GM19463 (cell line): Measurements from ENCODE around the gene R3HCC1L.

ENCODE experiments used
- ATAC-seq: cut with Tn5 transposase; IDR thresholded peaks from one replicate; pipeline ENCODE4 v1.9.1; 2021; ENCODE audit warnings: mild to moderate bottlenecking, moderate library complexity; ENCODE audit not compliant: unreplicated experiment

Gene R3HCC1L

GRCh38 chr10:98270786-98271185 lies 136.3 kb downstream of the R3HCC1L start:
- ATAC-seq = no peak

DNA sequence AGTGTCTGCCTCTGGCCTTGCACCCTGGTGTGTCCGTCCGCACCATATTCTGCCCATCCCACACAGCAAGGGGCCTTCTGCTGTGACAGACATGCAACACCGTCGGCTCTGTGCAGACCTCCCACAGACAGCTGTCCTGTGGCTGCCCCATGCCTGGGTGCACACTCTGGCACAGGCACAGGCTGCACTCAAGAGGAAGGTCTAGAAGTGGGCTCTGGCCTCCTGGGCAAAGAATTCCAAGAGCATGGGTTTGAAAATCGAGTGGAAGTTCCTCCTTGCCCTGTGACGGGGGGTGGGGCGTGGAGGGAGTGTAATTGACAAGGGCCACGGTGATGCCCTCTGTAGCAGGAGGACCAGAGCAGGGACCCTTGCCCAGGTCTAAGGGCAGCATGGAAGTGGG lies 137.8 kb downstream of the R3HCC1L start:
- no peak for ATAC-seq

- ATAC-seq = no peak
Observed at GRCh38 chr10:98272656-98273055, 138.2 kb downstream of the R3HCC1L start.

DNA sequence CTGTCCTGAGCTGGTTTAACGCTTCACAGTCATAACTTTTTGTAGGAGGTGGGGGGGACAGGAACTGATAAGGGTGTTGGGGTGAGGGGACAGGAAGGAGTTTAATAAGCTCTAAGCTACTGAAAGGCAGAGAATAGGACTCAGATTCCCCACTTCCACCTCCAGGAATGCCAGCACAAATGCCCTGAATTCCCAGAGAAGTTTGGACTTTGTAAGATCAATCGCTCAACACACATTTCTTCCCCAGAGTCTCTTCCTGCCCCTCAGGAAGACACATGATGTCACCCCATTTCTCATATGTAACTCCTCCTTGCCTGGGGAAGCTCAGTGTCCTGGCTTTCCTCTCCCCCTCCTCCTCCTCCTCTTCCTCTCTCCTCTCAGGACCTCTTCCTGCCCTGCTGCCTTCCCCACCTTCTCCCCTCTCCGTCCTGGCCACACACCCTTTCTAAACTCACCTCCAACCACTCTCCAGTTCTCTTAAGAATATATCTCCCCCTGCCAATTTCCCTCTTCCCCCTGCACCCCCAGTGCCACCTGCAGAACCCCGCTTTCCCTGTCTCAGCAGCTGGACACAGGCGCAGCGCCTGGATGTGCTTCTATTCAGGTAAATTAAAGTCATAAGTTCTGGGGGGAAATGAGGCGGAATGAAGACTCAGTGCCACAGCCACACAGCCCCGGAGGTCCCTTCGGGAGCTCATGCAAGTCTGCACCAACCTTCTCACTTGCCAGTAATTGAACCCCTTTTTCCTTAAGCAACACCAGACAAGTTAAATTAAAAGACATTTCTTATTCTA lies 138.8 kb downstream of the R3HCC1L start:
- no peak for ATAC-seq

DNA sequence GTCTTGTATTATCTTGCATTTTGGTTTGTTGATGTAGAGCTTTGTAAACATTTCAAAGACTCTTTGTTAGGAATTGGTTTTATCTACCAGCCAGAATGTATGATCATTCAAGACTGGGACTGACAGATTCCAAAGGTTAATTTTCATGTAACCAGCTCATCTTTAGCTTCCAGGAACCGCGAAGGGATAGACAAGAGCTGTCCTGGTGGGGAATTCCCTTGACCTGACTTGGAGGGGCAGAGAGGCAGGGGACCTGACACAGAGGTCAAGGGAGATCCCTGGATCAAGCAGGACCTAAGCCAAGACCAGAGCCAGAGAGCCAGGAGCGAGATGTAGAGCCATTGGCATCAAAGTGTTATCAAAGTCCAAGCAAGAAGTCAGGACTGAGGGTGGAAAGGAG lies 140.1 kb downstream of the R3HCC1L start:
- ATAC-seq = no peak

- no peak for ATAC-seq
Observed at GRCh38 chr10:98276311-98276710, 141.9 kb downstream of the R3HCC1L start.

- ATAC-seq = no peak
Observed at GRCh38 chr10:98285416-98285815, 151.0 kb downstream of the R3HCC1L start.

DNA sequence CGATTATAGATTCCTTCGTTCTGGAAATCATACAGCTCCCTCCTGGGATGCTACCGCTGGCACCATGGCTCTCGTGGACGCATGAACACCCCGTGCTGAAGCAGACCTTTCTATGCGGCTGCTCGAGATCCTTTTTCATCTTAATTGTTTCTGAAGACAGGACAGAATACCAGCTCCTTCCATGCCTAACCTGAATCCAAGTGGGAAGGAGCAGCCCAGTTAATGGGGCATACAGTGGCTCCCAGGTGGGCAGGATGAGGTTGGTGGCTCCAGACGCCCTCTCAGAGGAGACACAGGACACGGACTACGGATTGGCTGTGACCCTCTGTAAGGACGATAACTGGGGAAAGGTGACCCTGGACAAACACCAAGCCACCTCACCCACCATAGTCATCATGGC lies 152.0 kb downstream of the R3HCC1L start:
- no peak for ATAC-seq

DNA sequence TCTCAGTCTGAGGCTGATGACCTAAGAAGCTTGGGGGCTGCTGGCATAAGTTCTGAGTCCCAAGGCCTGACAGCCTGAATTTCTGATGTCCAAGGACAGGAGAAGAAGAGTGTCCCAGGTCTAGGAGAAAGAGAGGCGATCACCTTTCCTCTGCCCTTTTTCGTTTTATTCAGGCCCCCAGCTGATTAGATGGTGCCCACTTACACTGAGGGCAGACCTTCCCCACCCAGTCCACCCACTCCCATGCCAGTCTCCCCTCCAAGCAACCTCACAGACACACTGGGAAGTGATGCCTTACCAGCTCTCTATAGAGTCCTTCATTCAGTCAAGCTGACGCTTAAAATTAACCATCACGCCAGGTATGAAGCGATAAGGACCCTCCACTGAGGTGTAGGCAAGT lies 152.9 kb downstream of the R3HCC1L start:
- no peak for ATAC-seq

GRCh38 chr10:98289802-98290209 lies 155.3 kb downstream of the R3HCC1L start:
- ATAC-seq = no peak

DNA sequence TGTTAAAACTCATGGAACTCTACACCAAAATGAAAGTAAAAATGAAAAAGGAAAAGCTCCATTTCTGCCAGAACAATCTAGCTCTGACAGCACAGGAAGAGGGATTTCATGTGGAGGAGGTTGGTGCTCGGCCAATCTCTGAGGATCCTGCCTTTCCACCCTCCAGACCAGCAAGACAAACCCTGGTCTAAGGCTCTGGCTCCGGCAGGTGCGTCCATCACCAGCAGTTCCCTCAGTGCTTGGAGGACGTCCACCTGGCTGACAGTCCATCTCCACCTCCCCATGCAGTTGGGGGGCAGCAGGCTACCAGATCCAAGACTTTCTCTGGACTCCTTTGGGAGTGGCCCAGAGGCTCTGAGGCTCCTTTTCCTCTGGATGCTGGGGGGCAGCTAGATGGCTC lies 158.5 kb downstream of the R3HCC1L start:
- no peak for ATAC-seq

- ATAC-seq = no peak
Observed at GRCh38 chr10:98293550-98294269, 159.3 kb downstream of the R3HCC1L start.

DNA sequence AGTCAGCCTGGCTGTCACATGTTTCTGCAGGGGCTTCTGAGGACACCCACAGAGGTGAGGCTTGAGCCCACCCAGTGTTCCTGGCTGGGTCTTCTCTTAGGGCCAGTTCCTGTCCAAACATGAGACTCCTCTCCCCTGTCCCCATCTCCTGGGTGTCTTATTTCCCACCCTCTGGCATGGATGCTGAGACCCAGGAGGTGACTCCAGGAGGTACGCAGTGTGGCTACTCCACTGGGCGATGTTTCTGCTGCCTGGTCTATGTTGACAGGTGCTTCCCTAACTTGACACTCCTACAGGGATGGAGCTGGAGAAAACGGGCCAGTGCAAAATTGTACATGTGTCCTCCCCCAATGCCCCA lies 159.8 kb downstream of the R3HCC1L start:
- ATAC-seq = no peak
